HEK293 (cell line): Measurements from ENCODE around the gene APBB2.

Experiments
- ATF2 ChIP-seq: fragments of 450-650 bp; formaldehyde crosslinking; IDR thresholded peaks from 2 replicates; pipeline ENCODE4 v1.5.1; 2016; ENCODE audit warnings: missing biosample characterization, missing genetic modification characterization, low read depth
- CTCF ChIP-seq: fragments of 450-650 bp; formaldehyde crosslinking; IDR thresholded peaks from 2 replicates; pipeline ENCODE4 v1.5.1; 2016; ENCODE audit warnings: missing biosample characterization, missing genetic modification characterization
- MYNN ChIP-seq: fragments of 450-650 bp; formaldehyde crosslinking; IDR thresholded peaks from 2 replicates; pipeline ENCODE4 v1.5.1; 2016; ENCODE audit warnings: missing biosample characterization, missing genetic modification characterization, borderline replicate concordance
- ZNF202 ChIP-seq: fragments of 450-650 bp; formaldehyde crosslinking; IDR thresholded peaks from 2 replicates; pipeline ENCODE4 v1.5.1; 2016; ENCODE audit warnings: missing biosample characterization, missing genetic modification characterization, borderline replicate concordance
- ZNF776 ChIP-seq: fragments of 450-650 bp; formaldehyde crosslinking; IDR thresholded peaks from 2 replicates; pipeline ENCODE4 v1.5.0; 2017; ENCODE audit warnings: missing biosample characterization, missing genetic modification characterization, borderline replicate concordance
- ZNF843 ChIP-seq: fragments of 450-650 bp; formaldehyde crosslinking; IDR thresholded peaks from 2 replicates; pipeline ENCODE4 v1.5.1; 2016; ENCODE audit warnings: missing biosample characterization, missing genetic modification characterization
- TF ChIP-seq, protein P1 (sequence below): fragments of 450-650 bp; formaldehyde crosslinking; IDR thresholded peaks from 2 replicates; pipeline ENCODE4 v1.5.1; 2016; ENCODE audit warnings: missing biosample characterization, missing genetic modification characterization
- TF ChIP-seq, protein P2 (sequence below): fragments of 450-650 bp; formaldehyde crosslinking; IDR thresholded peaks from 2 replicates; pipeline ENCODE4 v1.5.1; 2016; ENCODE audit warnings: missing biosample characterization, missing genetic modification characterization, low read depth

DNA sequence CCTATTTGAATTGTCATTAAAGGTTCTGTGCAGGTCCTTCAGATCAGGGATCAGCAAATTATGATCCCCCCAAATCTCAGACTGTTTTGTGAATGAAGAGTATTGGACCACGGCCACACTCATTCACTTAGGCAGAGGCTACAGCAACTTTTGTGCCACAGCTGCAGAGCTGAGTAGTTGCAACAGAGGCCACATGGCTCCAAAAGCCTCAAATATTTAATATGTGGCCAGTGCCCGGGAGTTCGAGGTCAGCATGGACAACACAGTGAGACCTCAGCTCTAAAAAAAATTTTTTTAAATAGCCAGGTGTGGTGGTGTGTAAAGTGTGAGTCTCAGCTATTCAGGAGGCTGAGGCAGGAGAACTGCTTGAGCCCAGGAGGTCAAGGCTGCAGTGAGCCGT is 363.8 kb downstream of the APBB2 start:
- TF ChIP-seq CTCF (no peak), ATF2 (tag by site-specific recombination) (no peak), ZNF776 (no peak), MYNN (tag by site-specific recombination) (no peak), ZNF843 (tag by site-specific recombination) (no peak), ZNF202 (tag by site-specific recombination) (no peak)
- TF ChIP-seq, protein P1, sequence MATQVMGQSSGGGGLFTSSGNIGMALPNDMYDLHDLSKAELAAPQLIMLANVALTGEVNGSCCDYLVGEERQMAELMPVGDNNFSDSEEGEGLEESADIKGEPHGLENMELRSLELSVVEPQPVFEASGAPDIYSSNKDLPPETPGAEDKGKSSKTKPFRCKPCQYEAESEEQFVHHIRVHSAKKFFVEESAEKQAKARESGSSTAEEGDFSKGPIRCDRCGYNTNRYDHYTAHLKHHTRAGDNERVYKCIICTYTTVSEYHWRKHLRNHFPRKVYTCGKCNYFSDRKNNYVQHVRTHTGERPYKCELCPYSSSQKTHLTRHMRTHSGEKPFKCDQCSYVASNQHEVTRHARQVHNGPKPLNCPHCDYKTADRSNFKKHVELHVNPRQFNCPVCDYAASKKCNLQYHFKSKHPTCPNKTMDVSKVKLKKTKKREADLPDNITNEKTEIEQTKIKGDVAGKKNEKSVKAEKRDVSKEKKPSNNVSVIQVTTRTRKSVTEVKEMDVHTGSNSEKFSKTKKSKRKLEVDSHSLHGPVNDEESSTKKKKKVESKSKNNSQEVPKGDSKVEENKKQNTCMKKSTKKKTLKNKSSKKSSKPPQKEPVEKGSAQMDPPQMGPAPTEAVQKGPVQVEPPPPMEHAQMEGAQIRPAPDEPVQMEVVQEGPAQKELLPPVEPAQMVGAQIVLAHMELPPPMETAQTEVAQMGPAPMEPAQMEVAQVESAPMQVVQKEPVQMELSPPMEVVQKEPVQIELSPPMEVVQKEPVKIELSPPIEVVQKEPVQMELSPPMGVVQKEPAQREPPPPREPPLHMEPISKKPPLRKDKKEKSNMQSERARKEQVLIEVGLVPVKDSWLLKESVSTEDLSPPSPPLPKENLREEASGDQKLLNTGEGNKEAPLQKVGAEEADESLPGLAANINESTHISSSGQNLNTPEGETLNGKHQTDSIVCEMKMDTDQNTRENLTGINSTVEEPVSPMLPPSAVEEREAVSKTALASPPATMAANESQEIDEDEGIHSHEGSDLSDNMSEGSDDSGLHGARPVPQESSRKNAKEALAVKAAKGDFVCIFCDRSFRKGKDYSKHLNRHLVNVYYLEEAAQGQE: no peak
- TF ChIP-seq, protein P2, sequence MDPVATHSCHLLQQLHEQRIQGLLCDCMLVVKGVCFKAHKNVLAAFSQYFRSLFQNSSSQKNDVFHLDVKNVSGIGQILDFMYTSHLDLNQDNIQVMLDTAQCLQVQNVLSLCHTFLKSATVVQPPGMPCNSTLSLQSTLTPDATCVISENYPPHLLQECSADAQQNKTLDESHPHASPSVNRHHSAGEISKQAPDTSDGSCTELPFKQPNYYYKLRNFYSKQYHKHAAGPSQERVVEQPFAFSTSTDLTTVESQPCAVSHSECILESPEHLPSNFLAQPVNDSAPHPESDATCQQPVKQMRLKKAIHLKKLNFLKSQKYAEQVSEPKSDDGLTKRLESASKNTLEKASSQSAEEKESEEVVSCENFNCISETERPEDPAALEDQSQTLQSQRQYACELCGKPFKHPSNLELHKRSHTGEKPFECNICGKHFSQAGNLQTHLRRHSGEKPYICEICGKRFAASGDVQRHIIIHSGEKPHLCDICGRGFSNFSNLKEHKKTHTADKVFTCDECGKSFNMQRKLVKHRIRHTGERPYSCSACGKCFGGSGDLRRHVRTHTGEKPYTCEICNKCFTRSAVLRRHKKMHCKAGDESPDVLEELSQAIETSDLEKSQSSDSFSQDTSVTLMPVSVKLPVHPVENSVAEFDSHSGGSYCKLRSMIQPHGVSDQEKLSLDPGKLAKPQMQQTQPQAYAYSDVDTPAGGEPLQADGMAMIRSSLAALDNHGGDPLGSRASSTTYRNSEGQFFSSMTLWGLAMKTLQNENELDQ (tag by site-specific recombination): no peak
